Keratinocyte (primary cell): ENCODE measurements around the gene RAB38. TPM values are rescaled to one million over a fixed set of nuclear protein-coding genes. Genes with fewer than 3 reads are reported as not detected.

ENCODE experiments used
- DNase-seq: peaks from one replicate; pipeline ENCODE4 v3.0.0-alpha.2; 2011; ENCODE audit warnings: low read depth, missing footprints, low spot score
- FAIRE-seq: peaks from 2 replicates; lab custom pipeline; 2011; peaks lifted over from hg19 to GRCh38; lab: Jason Lieb, UNC
- H2AFZ ChIP-seq: 2 replicates; pipeline ENCODE4 v1.6.0; 2012; ENCODE audit warnings: low read length, control low read depth, inconsistent platforms; ENCODE audit not compliant: control insufficient read depth
- H3K27ac ChIP-seq: 2 replicates; pipeline ENCODE4 v1.5.1; 2011; ENCODE audit warnings: low read length; ENCODE audit not compliant: control insufficient read depth, insufficient read depth
- H3K27me3 ChIP-seq: 3 replicates; pipeline ENCODE4 v1.6.0; 2011; ENCODE audit warnings: low read length; ENCODE audit not compliant: control insufficient read depth, insufficient read depth; ENCODE audit errors: extremely low read depth
- H3K36me3 ChIP-seq, 2 experiments: 2 replicates in 1 of 2; 3 replicates in 1 of 2; pipeline ENCODE4 v1.5.1; 2011; ENCODE audit warnings: low read length in 2 of 2, mild to moderate bottlenecking in 1 of 2; ENCODE audit not compliant: control insufficient read depth in 2 of 2, insufficient read depth in 2 of 2; ENCODE audit errors: extremely low read depth in 1 of 2
- H3K4me1 ChIP-seq: 3 replicates; pipeline ENCODE4 v1.5.1; 2011; ENCODE audit warnings: low read length; ENCODE audit not compliant: control insufficient read depth, insufficient read depth; ENCODE audit errors: extremely low read depth
- H3K4me2 ChIP-seq: 3 replicates; pipeline ENCODE4 v1.6.0; 2011; ENCODE audit warnings: low read depth, low read length; ENCODE audit not compliant: control insufficient read depth, insufficient read depth; ENCODE audit errors: extremely low read depth
- H3K4me3 ChIP-seq, 3 experiments: fragments of 200-600 bp in 1 of 3; sonication (generic) in 1 of 3; 2 replicates in 2 of 3; 3 replicates in 1 of 3; pipeline ENCODE4 v1.5.1; 2011 to 2016; ENCODE audit warnings: low read length in 3 of 3, mild to moderate bottlenecking in 3 of 3, control low read depth in 2 of 3, inconsistent platforms in 1 of 3, low read depth in 1 of 3, mixed read lengths in 1 of 3, mixed run types in 1 of 3, moderate library complexity in 1 of 3; ENCODE audit not compliant: control insufficient read depth in 2 of 3, insufficient read depth in 2 of 3; ENCODE audit errors: extremely low read depth in 1 of 3
- H3K79me2 ChIP-seq: 2 replicates; pipeline ENCODE4 v1.6.0; 2012; ENCODE audit warnings: low read length; ENCODE audit not compliant: control insufficient read depth, insufficient read depth
- H3K9ac ChIP-seq: 3 replicates; pipeline ENCODE4 v1.6.0; 2011; ENCODE audit warnings: low read length; ENCODE audit not compliant: control insufficient read depth, insufficient read depth; ENCODE audit errors: extremely low read depth
- H3K9me1 ChIP-seq: 3 replicates; pipeline ENCODE4 v1.6.0; 2011; ENCODE audit warnings: low read length; ENCODE audit not compliant: control insufficient read depth, insufficient read depth; ENCODE audit errors: extremely low read depth
- H3K9me3 ChIP-seq: 2 replicates; pipeline ENCODE4 v1.5.1; 2012; ENCODE audit warnings: low read depth, low read length; ENCODE audit not compliant: control insufficient read depth
- H4K20me1 ChIP-seq: 3 replicates; pipeline ENCODE4 v1.6.0; 2011; ENCODE audit warnings: low read length; ENCODE audit not compliant: control insufficient read depth, insufficient read depth; ENCODE audit errors: extremely low read depth
- CTCF ChIP-seq, 3 experiments: IDR thresholded peaks in 1 of 3; conservative IDR thresholded peaks in 1 of 3; optimal IDR thresholded peaks in 1 of 3; 2 replicates in 2 of 3; 3 replicates in 1 of 3; pipeline versions ENCODE3 to v1.5.1; 2011; ENCODE audit warnings: low read length in 3 of 3, mild to moderate bottlenecking in 3 of 3, moderate library complexity in 2 of 3, control low read depth in 1 of 3, inconsistent platforms in 1 of 3; ENCODE audit not compliant: insufficient read depth in 2 of 3; ENCODE audit errors: extremely low read depth in 1 of 3
- EZH2 ChIP-seq: IDR thresholded peaks from one replicate; pipeline ENCODE4 v1.6.1; 2012; ENCODE audit warnings: inconsistent platforms, mild to moderate bottlenecking, low read length, moderate library complexity
- dilution Hi-C: fragments of 300-500 bp; cut with MboI; formaldehyde crosslinking; loops from one replicate; pipeline ENCODE4 v1.7.0; 2020; ENCODE audit warnings: low sequenced_read_pairs; ENCODE audit not compliant: extremely low pct_ligation_motif_present
- polyA plus RNA-seq, 5 experiments: library from polyadenylated mRNA; depleted of rRNA in 3 of 5; stranded (reverse) in 3 of 5; stranded (forward) in 1 of 5; unstranded in 1 of 5; fragments of >200 nt; gene quantifications; 1 replicate in 1 of 5; 2 replicates in 3 of 5; 3 replicates in 1 of 5; pipeline versions ENCODE4 v1.2.1 to v1.2.3, GENCODE V29; 2011 to 2012; ENCODE audit warnings: missing spikeins in 2 of 5, low read depth in 1 of 5, low replicate concordance in 1 of 5

RAB38 gene
- polyA plus RNA-seq, 1 donor (not counting 4 experiments of a cell fraction or from before 2014, with no cell fraction given) = 146 TPM

DNA sequence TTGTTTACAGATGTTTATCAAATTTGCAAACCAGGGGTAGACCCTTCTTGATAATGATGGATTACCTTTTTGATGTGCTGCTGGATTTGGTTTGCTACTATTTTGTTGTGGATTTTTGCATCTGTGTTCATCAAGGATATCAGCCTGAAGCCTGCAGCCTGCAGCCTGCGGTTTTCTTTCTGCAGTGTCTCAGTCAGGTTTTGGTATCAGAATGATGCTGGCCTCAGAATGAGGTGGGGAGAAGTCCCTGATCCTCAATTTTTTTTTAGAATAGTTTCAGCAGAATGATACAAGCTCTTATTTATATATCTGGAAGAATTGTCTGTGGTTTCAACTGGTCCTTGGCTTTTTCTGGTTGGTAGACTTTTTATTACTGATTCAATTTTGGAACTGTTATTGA, 19.7 kb upstream of the RAB38 start:
- H3K4me2 ChIP-seq = no peak overlapping the region
- no peak overlapping the region for H3K9ac ChIP-seq
- no peaks in the 10 kb centered on the region for H3K36me3 ChIP-seq
- H2AFZ ChIP-seq = no peak overlapping the region
- no peaks in the 10 kb centered on the region for H3K9me3 ChIP-seq
- no peak overlapping the region for H3K4me3 ChIP-seq
- no peaks in the 10 kb centered on the region for H3K4me1 ChIP-seq
- TF ChIP-seq EZH2 = no peak
- TF ChIP-seq CTCF (optimal IDR thresholded peaks at IDR 0.05 in 1 of 3, IDR thresholded peaks at IDR 0.05 in 1 of 3, conservative IDR thresholded peaks at IDR 0.05 in 1 of 3; ENCODE audit: extremely low read depth in 1 of 3, insufficient read depth in 2 of 3, low read length in 3 of 3) = no peak
- no peaks in the 10 kb centered on the region for H3K79me2 ChIP-seq
- no peak for FAIRE-seq
- H3K27me3 ChIP-seq = no peaks in the 10 kb centered on the region
- no peaks in the 10 kb centered on the region for H4K20me1 ChIP-seq
- no peak for DNase-seq
- no peaks in the 10 kb centered on the region for H3K9me1 ChIP-seq
- no peak overlapping the region for H3K27ac ChIP-seq
- dilution Hi-C loops = no loop called here

- H3K36me3 ChIP-seq = no peaks in the 10 kb centered on the region
- no peak overlapping the region for H2AFZ ChIP-seq
- no peaks in the 10 kb centered on the region for H3K9me3 ChIP-seq
- no peaks in the 10 kb centered on the region for H3K27me3 ChIP-seq
- H3K4me1 ChIP-seq = no peaks in the 10 kb centered on the region
- H3K4me3 ChIP-seq = no peak overlapping the region
- H3K4me2 ChIP-seq = no peak overlapping the region
- TF ChIP-seq CTCF (optimal IDR thresholded peaks at IDR 0.05 in 1 of 3, IDR thresholded peaks at IDR 0.05 in 1 of 3, conservative IDR thresholded peaks at IDR 0.05 in 1 of 3; ENCODE audit: extremely low read depth in 1 of 3, insufficient read depth in 2 of 3, low read length in 3 of 3) (no peak), EZH2 (no peak)
- no peaks in the 10 kb centered on the region for H3K79me2 ChIP-seq
- dilution Hi-C loops = no loop called here
- FAIRE-seq = no peak
- H3K9ac ChIP-seq = no peak overlapping the region
- no peak overlapping the region for H3K27ac ChIP-seq
- no peaks in the 10 kb centered on the region for H4K20me1 ChIP-seq
- H3K9me1 ChIP-seq = no peaks in the 10 kb centered on the region
- no peak for DNase-seq
These were observed 18.0 kb upstream of the RAB38 start for GRCh38 chr11:88193278-88193677.
